GM18499 (cell line): ENCODE results near the gene CHCHD10.

ENCODE experiments used
- ATAC-seq: cut with Tn5 transposase; IDR thresholded peaks from one replicate; pipeline ENCODE4 v1.9.1; 2021; ENCODE audit warnings: moderate number of reproducible peaks; ENCODE audit not compliant: insufficient read depth, unreplicated experiment

Gene CHCHD10

GRCh38 chr22:23774114-23774921 is 6.5 kb upstream of the CHCHD10 start:
- ATAC-seq, result no peak

GRCh38 chr22:23773483-23774113 is 5.8 kb upstream of the CHCHD10 start:
- no peak for ATAC-seq

- no peak for ATAC-seq
These were observed 5.1 kb upstream of the CHCHD10 start, which contains the start of gene MMP11 for GRCh38 chr22:23772649-23773473. Gene MMP11, plus strand, starts transcription at chr22:23772849. Its CDS starts 22 bp downstream, at chr22:23772871.

DNA sequence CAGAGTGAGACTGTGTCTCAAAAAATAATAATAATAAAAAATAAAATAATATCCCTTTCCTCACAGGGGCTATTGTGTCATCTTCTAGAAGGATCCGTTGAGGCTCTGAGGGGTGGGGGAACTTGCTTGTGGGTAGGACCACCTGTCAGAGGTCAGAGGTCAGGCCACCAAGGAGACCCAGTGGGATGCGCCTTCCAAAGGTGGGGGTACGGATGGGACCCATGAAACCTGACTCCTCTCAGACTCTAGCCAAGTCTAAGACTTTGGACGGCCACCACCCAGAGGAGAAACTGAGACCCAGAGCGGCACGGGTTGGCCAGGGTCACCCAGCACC is 4.5 kb upstream of the CHCHD10 start:
- ATAC-seq, result no peak

DNA sequence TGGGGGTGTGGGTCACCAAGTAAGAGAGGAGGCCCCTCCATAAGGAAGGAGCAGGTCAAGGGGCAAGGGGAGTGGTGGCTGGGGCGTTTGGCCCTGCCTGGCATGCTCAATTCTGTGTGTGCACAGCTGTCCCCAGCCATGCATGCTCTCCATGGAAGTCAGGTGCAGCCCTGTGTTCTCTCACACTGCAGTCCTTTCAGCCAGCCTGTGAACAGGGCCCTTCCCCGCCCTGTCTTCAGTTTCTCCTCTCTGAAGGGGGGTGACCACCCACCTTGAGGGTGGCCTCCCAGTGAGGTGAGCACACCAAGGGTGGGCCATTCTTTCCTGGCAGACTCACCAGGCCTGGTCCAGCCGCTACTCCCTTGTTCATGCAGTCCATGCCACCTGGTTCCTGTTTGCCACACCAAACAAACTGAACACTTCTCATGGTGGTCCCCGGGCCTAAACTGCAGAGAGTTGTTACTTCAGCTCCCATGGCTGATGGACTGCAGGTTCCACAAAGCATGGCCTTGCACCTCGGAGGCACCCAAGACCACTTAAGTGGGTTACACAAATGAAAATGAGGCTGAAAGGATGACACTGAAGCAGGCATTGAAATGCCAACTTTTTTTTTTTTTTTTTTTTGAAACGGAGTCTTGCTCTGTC is 1.7 kb upstream of the CHCHD10 start:
- no peak for ATAC-seq

DNA sequence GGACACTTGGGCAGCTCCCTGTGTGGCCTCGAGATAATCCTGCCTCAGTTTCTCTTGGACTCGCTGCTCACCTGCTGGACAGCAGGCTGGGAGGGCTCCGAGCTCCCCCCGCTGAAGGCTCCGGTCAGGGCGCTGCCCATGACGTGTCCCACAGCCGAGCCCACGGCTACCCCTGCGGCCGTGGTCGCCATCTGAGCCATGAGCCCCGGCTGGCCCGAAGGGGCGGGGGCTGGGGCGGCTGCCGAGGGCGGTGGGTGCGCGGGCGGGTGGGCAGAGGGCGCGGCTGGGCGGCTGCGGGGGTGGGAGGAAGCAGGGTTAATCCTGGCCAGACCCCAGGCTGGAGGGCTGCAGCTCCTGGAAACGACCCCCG is 484 bp downstream of the CHCHD10 start:
- ATAC-seq, result no peak

DNA sequence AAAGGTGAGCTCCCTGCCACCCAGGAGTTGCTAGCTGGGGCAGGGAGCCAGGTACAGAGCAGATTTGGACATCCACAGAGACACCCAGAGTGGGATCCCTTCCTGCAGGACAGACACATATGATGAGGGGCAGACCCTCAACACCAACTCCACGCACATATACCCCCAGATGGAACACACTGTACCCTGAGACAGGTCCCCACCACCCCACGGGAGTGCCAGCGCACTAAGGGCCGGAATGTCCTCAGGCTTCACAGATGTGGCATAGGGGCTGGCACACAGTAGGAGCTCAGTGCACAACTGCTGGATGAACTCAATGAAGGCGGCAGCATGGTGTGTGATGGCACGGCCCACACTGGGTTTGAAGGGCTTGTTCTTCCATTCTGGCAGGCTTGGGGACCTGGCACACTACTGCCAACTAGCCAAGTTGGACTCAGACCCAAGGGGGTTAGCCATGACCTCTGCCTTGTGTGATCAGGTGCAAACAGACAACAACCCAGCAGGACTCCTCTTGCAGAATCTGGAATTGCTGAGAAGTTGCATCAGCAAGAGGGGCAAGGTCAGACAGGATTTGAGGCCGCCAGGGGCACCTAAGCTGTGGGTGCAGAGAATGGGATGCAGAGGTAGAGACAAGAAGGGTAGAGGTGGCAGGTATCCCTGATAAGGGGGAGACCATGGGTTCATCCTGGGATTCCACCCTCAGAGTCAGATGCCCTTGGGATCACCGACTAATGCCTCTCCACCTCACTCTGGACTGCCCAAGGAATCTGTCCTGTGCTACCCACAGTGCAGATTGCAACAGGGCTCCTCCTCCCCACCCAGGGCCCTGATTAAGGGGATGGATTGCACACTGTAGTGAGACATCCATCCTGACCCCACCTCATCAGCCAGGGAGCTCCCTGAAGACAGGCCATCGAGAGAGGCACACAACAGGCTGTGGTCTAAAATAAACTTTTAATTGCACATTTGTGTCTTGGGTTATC is 2.6 kb downstream of the CHCHD10 start:
- ATAC-seq, result no peak

DNA sequence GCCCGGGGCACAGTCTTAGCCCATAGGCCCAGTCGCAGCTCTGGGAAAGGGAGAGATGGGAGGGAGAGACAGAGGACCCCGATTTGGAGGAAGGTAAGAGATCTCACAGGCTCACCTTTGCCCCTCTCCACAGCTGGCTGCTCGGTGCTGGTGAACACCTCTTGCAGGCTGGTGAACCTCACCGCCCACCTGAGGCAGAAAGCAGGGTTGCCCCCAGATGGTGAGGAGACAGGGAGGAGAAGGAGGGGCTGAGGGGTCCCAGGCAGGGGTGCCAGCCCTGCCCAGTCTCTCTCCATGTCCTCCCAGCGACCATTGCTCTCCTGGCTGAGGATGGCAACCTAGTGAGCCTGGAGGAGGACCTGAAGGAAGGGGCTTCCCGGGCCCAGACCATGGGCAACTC is 3.8 kb downstream of the CHCHD10 start:
- ATAC-seq, result no peak

GRCh38 chr22:23763579-23763945 is 4.2 kb downstream of the CHCHD10 start:
- ATAC-seq, result no peak

DNA sequence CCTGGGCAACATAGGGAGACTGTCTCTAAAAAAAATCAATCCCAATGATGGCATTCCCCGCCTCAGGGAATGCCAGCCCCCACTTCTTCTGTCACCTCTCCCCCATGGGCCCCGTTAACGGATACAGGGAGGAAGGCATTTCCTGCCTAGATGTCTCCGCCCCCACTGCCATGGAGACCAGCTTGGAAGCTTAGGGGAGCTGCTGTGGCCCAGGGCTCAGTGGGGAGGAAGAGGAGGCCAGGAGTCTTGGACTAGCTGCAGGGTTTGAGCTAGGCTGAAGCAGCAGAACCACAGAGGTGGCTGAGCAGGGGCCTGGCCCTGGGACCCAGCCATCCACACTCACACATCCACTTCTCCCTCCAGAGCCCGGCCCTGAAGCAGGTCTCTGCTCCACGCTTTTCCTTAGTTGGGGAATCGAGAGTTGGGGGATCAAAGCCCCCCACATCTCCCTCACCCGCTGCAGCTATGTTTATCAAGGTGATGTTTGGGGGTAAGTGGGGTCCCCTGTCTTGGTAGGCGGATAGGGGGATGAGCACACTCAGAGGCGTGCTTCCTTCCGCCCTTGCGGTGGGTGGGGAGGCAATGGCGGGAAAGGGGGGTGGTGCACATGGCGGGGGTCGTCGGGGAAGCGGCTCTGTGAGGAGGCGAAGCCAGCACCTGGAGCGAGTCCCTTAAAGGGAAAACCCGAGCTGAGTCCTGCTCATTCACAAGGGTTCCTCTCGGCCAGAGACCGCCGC is 4.8 kb downstream of the CHCHD10 start, which contains the start of gene C22orf15:
TSS of gene C22orf15 (plus strand) at position 149 of the 737 bp plus-strand sequence. CDS start at position 466, 317 bp downstream.
- no peak for ATAC-seq

GRCh38 chr22:23760056-23760455 is 7.7 kb downstream of the CHCHD10 start:
- ATAC-seq, result no peak

GRCh38 chr22:23759566-23759965 is 8.2 kb downstream of the CHCHD10 start:
- ATAC-seq, result no peak

GRCh38 chr22:23756891-23757290 is 10.9 kb downstream of the CHCHD10 start:
- ATAC-seq, result no peak

DNA sequence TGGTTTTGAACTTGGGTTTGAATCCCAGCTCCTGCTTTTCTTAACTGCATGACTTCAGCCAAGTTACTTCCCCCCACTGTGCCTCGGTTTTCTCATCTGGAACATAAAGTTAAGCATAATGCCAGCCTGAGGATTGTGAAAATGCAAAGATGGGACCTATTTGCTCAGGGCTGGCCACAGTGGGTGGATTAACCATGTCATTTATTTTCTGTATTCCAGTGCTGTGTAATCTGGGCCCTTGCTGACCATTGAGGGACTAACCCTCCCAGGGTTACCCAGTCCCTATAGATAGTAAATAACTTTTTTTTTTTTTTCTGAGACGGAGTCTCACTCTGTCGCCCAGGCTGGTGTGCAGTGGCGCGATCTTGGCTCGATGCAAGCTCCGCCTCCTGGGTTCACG is 12.1 kb downstream of the CHCHD10 start:
- no peak for ATAC-seq

DNA sequence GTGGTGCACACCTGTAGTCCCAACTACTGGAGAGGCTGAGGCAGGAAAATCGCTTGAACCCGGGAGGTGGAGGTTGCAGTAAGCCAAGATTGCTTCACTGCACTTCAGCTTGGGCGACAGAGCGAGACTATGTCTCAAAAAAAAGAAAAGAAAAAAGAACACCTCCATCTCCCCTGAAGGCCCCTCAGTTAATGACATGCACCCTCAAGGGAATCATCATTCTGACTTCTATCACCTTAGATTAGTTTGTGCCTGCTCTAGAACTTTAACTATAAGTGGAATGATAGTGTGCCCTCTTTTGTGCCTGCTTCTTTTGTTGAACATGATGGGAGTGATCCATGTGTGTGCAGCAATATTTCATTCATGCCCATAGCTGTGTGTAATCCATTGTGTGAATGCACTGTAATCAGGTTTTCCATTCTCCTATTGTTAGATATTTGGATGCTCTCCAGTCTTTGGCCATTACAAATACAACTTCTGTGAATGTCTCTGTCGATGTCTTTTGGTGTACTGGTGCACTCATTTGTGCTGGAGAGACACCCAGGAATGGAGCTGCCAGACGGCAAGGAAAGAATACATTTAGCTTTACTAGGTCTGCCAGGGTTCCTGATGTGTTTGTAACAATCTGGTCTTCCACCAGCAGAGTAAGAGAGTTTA is 12.7 kb downstream of the CHCHD10 start:
- ATAC-seq, result no peak

GRCh38 chr22:23754220-23754919 is 13.4 kb downstream of the CHCHD10 start, which contains the start of gene VPREB3:
Gene VPREB3, minus strand, starts transcription at chr22:23754425. Its CDS starts 62 bp downstream, at chr22:23754363.
- no peak for ATAC-seq

- no peak for ATAC-seq
These were observed 14.4 kb downstream of the CHCHD10 start for GRCh38 chr22:23753385-23753784.

- ATAC-seq, result no peak
These were observed 15.0 kb downstream of the CHCHD10 start for GRCh38 chr22:23752750-23753149.
